GM12872 (cell line): Measurements from ENCODE around the gene APP.

Source experiments
- TF ChIP-seq, protein P1 (sequence below): IDR thresholded peaks from 3 replicates; pipeline ENCODE4 v1.5.1; 2011; ENCODE audit warnings: low read depth, mild to moderate bottlenecking, low read length, moderate library complexity; ENCODE audit not compliant: insufficient read depth

APP gene

DNA sequence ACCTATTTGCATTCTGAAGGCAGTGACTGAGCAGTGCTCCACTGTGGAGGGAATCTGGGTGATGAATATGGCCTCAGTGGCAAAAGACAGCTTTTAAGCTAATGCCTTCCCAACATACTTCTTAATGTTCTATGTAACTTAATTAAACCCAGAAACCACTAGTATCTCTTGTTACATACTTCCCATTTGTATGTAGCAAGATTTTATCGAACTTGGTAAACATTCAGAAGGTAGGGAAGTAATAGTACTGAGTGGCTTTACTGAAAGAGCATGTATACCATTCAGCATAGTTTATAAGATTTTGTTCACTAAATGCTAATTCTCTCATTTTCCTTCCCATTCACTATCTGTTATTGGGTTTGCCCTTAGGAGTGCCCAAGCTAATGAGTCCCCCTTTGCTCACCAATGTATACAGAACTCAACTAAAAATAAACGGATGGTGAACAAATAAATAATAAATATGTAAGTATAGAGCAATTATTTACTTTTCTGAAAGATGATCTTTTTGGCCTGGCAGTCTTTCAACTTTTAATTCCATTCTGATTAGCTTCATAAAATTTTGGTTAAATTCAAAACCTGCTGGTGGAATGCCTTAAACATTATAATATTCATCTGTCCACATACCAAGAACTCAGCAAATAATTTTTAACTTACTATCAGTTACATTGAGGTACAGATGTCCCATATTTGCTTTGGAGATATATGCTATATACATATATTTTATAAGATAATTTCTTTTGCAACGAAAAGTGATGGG lies 204.4 kb downstream of the APP start:
- TF ChIP-seq, protein P1, sequence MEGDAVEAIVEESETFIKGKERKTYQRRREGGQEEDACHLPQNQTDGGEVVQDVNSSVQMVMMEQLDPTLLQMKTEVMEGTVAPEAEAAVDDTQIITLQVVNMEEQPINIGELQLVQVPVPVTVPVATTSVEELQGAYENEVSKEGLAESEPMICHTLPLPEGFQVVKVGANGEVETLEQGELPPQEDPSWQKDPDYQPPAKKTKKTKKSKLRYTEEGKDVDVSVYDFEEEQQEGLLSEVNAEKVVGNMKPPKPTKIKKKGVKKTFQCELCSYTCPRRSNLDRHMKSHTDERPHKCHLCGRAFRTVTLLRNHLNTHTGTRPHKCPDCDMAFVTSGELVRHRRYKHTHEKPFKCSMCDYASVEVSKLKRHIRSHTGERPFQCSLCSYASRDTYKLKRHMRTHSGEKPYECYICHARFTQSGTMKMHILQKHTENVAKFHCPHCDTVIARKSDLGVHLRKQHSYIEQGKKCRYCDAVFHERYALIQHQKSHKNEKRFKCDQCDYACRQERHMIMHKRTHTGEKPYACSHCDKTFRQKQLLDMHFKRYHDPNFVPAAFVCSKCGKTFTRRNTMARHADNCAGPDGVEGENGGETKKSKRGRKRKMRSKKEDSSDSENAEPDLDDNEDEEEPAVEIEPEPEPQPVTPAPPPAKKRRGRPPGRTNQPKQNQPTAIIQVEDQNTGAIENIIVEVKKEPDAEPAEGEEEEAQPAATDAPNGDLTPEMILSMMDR = no peak

DNA sequence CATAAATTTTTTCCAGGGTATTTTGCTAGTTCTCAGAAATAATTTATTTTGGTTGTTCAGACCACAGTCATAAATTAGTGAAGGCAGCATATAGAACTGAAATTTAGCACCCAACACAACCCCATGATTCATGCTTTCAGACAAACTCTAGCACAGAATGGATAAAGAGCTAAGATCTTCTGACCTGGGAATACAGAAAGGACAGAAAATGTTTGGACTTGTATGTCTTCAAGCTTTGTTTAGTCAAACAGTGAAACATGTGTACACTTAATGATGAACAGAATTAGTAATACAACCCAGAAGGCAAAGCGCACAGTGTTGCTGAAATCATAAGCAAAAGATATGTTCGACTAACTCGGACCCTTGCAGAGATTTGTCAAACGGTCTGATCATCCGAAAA lies 205.6 kb downstream of the APP start:
- TF ChIP-seq, protein P1 = no peak

DNA sequence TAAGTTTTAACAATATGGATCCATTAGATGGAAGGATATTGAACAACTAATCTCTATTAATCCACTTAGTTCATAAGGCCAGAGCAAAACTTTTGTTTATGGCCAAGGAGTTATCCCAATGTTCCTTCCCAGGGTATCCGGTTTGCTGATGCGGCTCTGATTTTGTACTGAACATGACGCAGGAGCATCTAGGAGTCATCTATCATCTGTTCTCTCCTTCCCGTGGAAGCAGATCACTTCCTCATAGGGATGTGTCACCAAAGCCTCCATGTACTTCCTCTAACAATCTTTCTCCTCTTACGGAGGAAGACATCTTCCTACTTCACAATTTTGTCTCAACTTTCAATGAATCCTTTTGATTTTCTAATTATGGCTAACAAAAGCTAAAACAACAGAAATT lies 206.6 kb downstream of the APP start:
- TF ChIP-seq, protein P1 = no peak

DNA sequence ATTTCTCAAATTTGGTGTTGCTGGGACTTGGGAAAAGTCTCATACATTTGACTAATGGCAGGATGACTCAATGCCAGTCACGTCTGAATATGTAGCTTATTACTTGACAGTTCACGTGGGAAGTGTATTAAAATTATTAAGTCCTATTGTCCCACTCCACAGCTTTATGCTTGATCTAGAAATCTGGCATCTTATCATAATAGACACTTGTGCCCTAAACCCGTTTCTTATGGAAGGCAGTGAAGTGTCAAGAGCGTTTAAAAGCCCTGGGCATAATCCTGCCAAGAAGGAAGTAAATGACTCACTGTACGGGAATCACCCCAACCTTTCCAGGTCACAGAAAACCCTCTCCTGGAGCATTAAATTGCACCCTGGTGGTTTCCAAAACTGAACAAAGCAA lies 207.4 kb downstream of the APP start:
- TF ChIP-seq, protein P1 = no peak

DNA sequence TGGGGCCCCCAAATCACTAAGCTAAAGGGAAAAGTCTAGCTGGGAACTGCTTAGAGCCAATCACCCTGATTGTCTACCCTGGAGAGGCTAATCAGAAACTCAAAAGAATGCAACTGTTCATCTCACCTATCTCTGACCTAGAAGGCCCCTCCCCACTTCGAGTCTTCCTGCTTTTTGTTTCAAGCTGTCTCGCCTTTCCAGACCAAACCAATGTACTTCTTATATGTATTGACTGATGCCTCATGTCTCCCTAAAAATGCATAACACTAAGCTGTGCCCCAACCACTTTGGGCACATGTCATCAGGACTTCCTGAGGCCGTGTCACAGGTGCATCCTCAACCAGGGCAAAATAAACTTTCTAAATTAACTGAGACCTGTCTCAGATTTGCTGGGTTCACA lies 209.5 kb downstream of the APP start:
- TF ChIP-seq, protein P1 = no peak

DNA sequence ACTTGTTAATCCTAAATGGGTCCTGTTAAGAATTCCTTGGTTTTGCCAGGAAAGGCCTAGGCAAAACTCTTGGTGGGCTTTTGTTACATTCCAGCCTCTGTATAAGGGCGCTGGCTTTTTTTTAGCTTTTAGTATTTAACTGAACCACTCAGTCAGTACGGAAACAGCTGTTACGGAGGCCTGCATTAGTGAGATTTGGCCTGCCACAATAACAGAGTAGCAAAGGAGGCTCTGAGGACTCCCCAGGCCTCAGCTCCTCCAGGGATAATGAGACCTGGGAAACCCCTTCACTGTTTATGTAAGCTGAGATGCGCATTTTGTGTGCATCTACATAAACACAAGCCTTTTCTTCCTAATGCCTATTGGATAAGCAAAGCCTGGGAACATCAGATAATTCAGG lies 210.2 kb downstream of the APP start:
- TF ChIP-seq, protein P1 = no peak

DNA sequence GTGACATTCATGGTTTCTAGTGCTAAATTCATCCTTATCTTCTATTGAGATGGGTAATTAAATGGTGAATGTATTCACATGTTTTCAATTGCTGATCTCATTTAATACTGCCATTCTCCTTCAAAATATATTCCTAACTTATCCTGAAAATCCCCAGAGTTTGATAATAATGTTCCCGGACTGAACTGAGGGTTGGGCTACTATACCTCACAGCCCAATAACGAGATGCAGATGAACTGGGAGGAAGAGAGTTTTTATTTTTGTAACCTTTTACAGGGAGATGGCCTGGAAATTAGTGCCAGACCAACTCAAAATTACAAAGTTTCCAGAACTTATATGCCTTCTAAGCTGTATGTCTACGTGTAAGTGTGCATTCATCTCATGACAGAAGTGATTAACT lies 210.8 kb downstream of the APP start:
- TF ChIP-seq, protein P1 = no peak
